Thymus (tissue), 11 donors: ENCODE measurements around the gene MXI1. TPM values are rescaled to one million over a fixed set of nuclear protein-coding genes. Genes with fewer than 3 reads are reported as not detected.

Experiments used
- DNase-seq, 9 donors: peaks; one replicate each; pipeline ENCODE4 v3.0.0-alpha.2; 2013; ENCODE audit warnings: low spot score in 9 of 9, low read depth in 6 of 9, missing footprints in 1 of 9
- H3K27ac ChIP-seq, 2 donors: one replicate each; pipeline ENCODE4 v1.5.1; 2013; ENCODE audit warnings: control low read depth in 1 of 2, low read depth in 1 of 2, low read length in 1 of 2, mild to moderate bottlenecking in 1 of 2, moderate library complexity in 1 of 2
- H3K27me3 ChIP-seq, 2 donors: one replicate each; pipeline ENCODE4 v1.5.1; 2013; ENCODE audit warnings: low read length in 1 of 2; ENCODE audit not compliant: control insufficient read depth in 2 of 2, insufficient read depth in 1 of 2
- H3K36me3 ChIP-seq, 2 donors: one replicate each; pipeline ENCODE4 v1.5.1; 2013; ENCODE audit warnings: low read length in 1 of 2, mild to moderate bottlenecking in 1 of 2, moderate library complexity in 1 of 2; ENCODE audit not compliant: control insufficient read depth in 2 of 2, insufficient read depth in 2 of 2
- H3K4me1 ChIP-seq, 2 donors: one replicate each; pipeline ENCODE4 v1.5.1; 2013; ENCODE audit warnings: low read length in 2 of 2; ENCODE audit not compliant: control insufficient read depth in 2 of 2, insufficient read depth in 2 of 2
- H3K4me3 ChIP-seq, 2 donors: one replicate each; pipeline ENCODE4 v1.5.1; 2013; ENCODE audit warnings: low read length in 2 of 2, control low read depth in 1 of 2, mild to moderate bottlenecking in 1 of 2
- H3K9me3 ChIP-seq, 2 donors: one replicate each; pipeline ENCODE4 v1.5.1; 2013; ENCODE audit warnings: low read length in 1 of 2, mild to moderate bottlenecking in 1 of 2; ENCODE audit not compliant: control insufficient read depth in 2 of 2, insufficient read depth in 1 of 2
- WGBS: extraction: QIAGEN DNeasy Blood & Tissue Kit; methylation state at CpG from one replicate; pipeline ENCODE4 v1.1.7; 2013; 5-methylcytosine and 5-hydroxymethylcytosine counted together
- polyA plus RNA-seq: library from polyadenylated mRNA; stranded (reverse); fragments of 200-250 nt; gene quantifications from one replicate; pipeline ENCODE4 v1.2.3, GENCODE V29; 2013
- total RNA-seq: library from RNA; stranded (reverse); fragments of 120-200 nt; gene quantifications from one replicate; pipeline ENCODE4 v1.2.4, GENCODE V29; 2013
- donor health status: healthy.

The MXI1 gene
- total and polyA plus RNA-seq, 2 donors = 14.7 to 44.1 TPM

DNA sequence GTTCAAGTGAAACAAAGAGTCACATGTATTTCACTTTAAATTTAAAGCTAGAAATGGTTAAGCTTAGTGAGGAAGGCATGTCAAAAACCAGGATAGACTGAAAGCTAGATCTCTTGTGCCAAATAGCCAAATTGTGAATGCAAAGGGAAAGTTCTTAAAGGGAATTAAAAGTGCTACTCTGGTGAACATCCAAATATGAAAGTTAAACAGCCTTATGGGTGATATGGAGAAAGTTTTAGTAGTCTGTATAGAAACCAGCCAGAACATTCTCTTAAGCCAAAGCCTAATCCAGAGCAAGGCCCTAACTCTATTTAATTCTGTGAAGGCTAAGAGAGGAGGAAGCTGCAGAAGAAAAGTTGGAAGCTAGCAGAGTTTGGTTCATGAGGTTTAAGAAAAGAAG, 47.1 kb downstream of the MXI1 start:
- Histone ChIP-seq H3K27me3 (no peaks in the 10 kb centered on the region), H3K36me3 (no peaks in the 10 kb centered on the region), H3K9me3 (no peaks in the 10 kb centered on the region), H3K4me3 (no peak overlapping the region), H3K4me1 (no peaks in the 10 kb centered on the region), H3K27ac (no peak overlapping the region)
- DNase-seq = no peak

GRCh38 chr10:110258542-110258941, 51.1 kb downstream of the MXI1 start:
- H3K36me3 ChIP-seq = no peaks in the 10 kb centered on the region
- H3K27ac ChIP-seq = no peak overlapping the region
- no peaks in the 10 kb centered on the region for H3K9me3 ChIP-seq
- no peaks in the 10 kb centered on the region for H3K4me1 ChIP-seq
- 100% methylated on average over 1 of the region's 1 CpG for WGBS
- no peak for DNase-seq
- no peak overlapping the region for H3K4me3 ChIP-seq
- no peaks in the 10 kb centered on the region for H3K27me3 ChIP-seq

DNA sequence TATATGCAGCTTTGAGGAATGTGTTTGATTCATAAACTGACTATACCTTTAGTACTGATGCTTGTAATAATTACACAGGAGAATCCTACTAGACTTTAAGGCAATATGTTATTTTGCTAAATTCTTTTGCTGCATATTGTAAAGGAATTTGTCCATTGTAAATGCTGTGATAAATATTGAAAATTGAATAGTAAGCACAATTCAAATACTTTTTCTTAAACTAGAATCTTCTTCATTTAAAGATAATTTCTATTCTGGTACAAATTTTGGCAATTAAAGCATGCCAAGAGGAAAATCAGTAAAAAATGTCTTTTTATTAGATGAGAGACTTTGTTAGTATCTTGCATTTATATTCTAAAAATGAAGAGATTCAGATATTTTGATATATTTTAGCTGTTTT, 51.9 kb downstream of the MXI1 start:
- no peak for DNase-seq
- H3K9me3 ChIP-seq = no peaks in the 10 kb centered on the region
- no peak overlapping the region for H3K4me3 ChIP-seq
- H3K4me1 ChIP-seq = no peaks in the 10 kb centered on the region
- no peaks in the 10 kb centered on the region for H3K27me3 ChIP-seq
- H3K27ac ChIP-seq = no peak overlapping the region
- no peaks in the 10 kb centered on the region for H3K36me3 ChIP-seq

DNA sequence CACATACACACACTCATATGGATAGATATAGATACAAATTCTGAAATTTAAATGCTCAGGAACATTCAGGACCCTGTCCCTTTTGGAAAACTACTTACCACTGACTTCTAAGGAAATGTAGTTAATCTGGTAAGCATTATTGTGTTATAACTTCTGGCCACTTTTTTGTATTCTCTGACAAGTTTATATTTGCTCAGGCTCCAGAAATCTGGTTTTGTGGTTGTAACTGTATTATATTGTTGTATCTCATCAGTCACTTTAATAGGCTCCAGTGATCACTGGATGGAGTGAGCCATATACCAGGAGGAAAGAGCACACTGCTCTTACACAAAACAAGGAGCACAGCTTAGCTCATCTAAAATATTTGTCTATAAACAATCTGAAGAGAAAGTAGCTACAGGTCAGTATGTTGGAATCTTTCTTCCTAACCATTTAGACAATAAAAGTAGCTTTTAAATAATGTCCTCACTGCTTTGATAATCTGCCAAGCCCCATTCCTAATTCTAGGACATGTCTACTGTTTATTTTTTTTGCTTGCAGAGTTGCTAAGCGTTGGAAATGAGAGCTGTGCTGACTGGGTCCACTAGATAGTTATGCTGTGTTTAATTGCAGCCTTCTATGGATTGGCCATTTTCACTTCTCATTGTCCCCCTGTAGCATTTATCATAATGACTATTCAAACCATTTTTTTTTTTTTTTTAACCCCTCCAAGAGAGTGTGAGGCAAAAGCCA, 53.5 kb downstream of the MXI1 start:
- no peak overlapping the region for H3K27ac ChIP-seq
- no peaks in the 10 kb centered on the region for H3K9me3 ChIP-seq

DNA sequence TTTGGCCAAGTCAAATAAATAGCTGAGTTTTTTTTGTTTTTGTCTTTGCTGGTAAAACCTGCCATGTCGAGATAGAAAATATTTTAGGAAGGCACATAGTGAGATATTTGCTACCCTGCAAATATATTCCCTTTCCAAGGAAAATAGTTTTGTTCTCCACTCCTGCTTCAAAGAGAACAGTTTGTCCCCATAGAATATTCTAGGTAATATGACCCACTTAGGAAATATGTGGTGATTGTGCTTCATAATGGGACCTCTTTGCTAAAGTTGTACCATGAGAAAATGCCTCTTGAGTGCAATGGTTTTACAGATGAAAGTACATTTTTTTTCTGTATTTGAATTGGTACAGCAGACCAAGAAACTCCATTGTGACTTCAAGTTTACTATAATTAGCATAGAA, 55.8 kb downstream of the MXI1 start:
- 96% methylated on average over 1 of the region's 1 CpG for WGBS
- Histone ChIP-seq H3K27ac (no peak overlapping the region), H3K9me3 (no peaks in the 10 kb centered on the region), H3K27me3 (no peaks in the 10 kb centered on the region), H3K4me3 (no peak overlapping the region), H3K4me1 (peaks cover 0 to 4% of the 10 kb centered on the region in 2 donors), H3K36me3 (no peaks in the 10 kb centered on the region)
- no peak for DNase-seq

More for the DNA sequence above, 53.5 kb downstream of the MXI1 start:
- Histone ChIP-seq H3K4me3 (no peak overlapping the region), H3K4me1 (no peaks in the 10 kb centered on the region), H3K27me3 (no peaks in the 10 kb centered on the region), H3K36me3 (no peaks in the 10 kb centered on the region)
- WGBS = 98% methylated on average over 1 of the region's 1 CpG
- DNase-seq = no peak

- 98% methylated on average over 4 of the region's 4 CpGs for WGBS
- H3K4me1 ChIP-seq = peaks cover 8 to 9% of the 10 kb centered on the region in 2 donors
- no peak for DNase-seq
- H3K36me3 ChIP-seq = no peaks in the 10 kb centered on the region
- no peaks in the 10 kb centered on the region for H3K9me3 ChIP-seq
- H3K27ac ChIP-seq = no peak overlapping the region
- H3K27me3 ChIP-seq = no peaks in the 10 kb centered on the region
- H3K4me3 ChIP-seq = no peak overlapping the region
Measured at GRCh38 chr10:110265573-110266193, 58.3 kb downstream of the MXI1 start.

DNA sequence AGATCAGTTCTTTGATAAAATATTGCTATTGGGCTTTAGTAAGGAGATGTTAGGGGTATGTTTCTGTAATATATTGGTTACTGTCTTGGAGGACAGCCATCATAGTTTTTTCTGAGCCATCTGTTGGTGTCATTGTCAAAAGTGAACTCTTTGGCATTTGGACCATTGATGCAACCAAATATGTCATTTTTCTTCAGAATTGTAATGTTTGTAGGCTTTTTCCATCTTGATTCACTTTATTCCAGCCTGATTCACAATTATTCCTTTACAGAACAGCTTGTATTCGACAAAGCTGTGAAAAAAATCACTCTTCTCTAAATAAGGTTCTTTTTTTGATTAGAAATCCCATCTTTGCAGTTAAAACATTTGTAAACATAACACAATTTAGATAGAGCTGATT, 59.9 kb downstream of the MXI1 start:
- Histone ChIP-seq H3K27ac (no peak overlapping the region), H3K36me3 (no peaks in the 10 kb centered on the region), H3K27me3 (no peaks in the 10 kb centered on the region), H3K4me1 (peaks cover 8 to 9% of the 10 kb centered on the region in 2 donors), H3K4me3 (no peak overlapping the region), H3K9me3 (no peaks in the 10 kb centered on the region)
- no peak for DNase-seq
- 99% methylated on average over 1 of the region's 1 CpG for WGBS

DNA sequence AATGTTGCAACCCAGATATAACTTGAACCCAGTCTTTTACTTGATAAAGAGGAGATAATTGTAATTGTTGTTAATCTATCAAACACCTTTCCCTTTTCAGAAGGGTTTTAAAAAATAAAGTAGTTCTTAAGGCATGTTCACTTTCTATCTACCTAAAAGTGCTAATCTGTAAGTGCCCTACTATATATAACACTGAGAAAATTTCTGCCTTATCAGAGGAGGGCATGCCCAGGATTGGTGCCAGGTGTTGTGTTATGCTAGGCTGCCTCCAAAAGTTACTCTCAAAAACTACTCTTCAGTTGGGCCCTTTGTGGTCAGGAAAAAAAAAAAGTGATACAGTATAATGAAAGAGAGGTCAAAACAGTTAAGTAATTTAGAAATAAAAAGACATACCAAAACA, 61.0 kb downstream of the MXI1 start:
- Histone ChIP-seq H3K9me3 (no peaks in the 10 kb centered on the region), H3K36me3 (no peaks in the 10 kb centered on the region), H3K27me3 (no peaks in the 10 kb centered on the region), H3K4me1 (peaks cover 10 to 16% of the 10 kb centered on the region in 2 donors), H3K27ac (no peak overlapping the region), H3K4me3 (no peak overlapping the region)
- peak in 3 of 9 donors; percentile 38 to 62 (median 44) for DNase-seq

- H3K4me1 ChIP-seq = peaks cover 15 to 21% of the 10 kb centered on the region in 2 donors
- 81% methylated on average over 2 of the region's 2 CpGs for WGBS
- H3K27me3 ChIP-seq = no peaks in the 10 kb centered on the region
- no peak for DNase-seq
- H3K27ac ChIP-seq = peak overlapping the region in 1 of 2 donors; percentile 67
- no peak overlapping the region for H3K4me3 ChIP-seq
- H3K36me3 ChIP-seq = no peaks in the 10 kb centered on the region
- no peaks in the 10 kb centered on the region for H3K9me3 ChIP-seq
Measured at GRCh38 chr10:110268971-110269370, 61.6 kb downstream of the MXI1 start.
